Aortic smooth muscle cell (primary cell): ENCODE data around the gene JAML. TPM values are rescaled to one million over a fixed set of nuclear protein-coding genes. Genes with fewer than 3 reads are reported as not detected.

Source experiments
- total RNA-seq: library from RNA; depleted of rRNA; stranded (reverse); fragments of >200 nt; gene quantifications from 2 replicates; pipeline ENCODE4 v1.2.3, GENCODE V29; 2014

JAML gene
- not detected in 2 replicates for total RNA-seq

GRCh38 chr11:118224511-118225188 lies at the start of gene JAML:
JAML (minus strand) TSS chr11:118225011; CDS start chr11:118214866, 10,145 bp downstream.

GRCh38 chr11:118263695-118264568 lies 39.1 kb upstream of the JAML start, which contains the start of gene MPZL2:
MPZL2 (minus strand) TSS chr11:118264297; CDS start chr11:118264153, 144 bp downstream.

GRCh38 chr11:118251858-118252652 lies 27.2 kb upstream of the JAML start, which contains the start of gene MPZL3:
MPZL3 (minus strand) TSS chr11:118252365; CDS start chr11:118252294, 71 bp downstream.

GRCh38 chr11:118175993-118176777 lies 48.6 kb downstream of the JAML start, which contains the start of gene SCN2B:
SCN2B (minus strand) TSS chr11:118176639; CDS start chr11:118176431, 208 bp downstream.

GRCh38 chr11:118152552-118153471 lies 72.0 kb downstream of the JAML start, which contains the start of gene SCN4B:
SCN4B (minus strand) TSS chr11:118152823; CDS start chr11:118152673, 150 bp downstream.

Other genes starting within 250 kb of the JAML start
- gene IL10RA, start 238.6 kb downstream of the JAML start, total RNA-seq, result not detected in 2 replicates
- gene TMPRSS4, start 147.9 kb downstream of the JAML start, total RNA-seq, result under 0.01 TPM in 1 of 2 replicates, not detected in the other
- gene SMIM35, start 138.0 kb downstream of the JAML start, total RNA-seq, result not detected in 2 replicates
- not detected in 2 replicates for gene SCN4B, start 72.2 kb downstream of the JAML start, total RNA-seq
- not detected in 2 replicates for gene SCN2B, start 48.4 kb downstream of the JAML start, total RNA-seq
- 0.19 and 0.66 TPM in 2 replicates for gene MPZL3, start 27.4 kb upstream of the JAML start, total RNA-seq
- gene MPZL2, start 39.3 kb upstream of the JAML start, total RNA-seq, result 0.56 and 2.0 TPM in 2 replicates
- gene CD3E, start 79.7 kb upstream of the JAML start, total RNA-seq, result not detected in 2 replicates
- gene CD3D, start 117.7 kb upstream of the JAML start, total RNA-seq, result not detected in 2 replicates
- not detected in 2 replicates for gene CD3G, start 119.3 kb upstream of the JAML start, total RNA-seq
- 40.4 and 45.0 TPM in 2 replicates for gene UBE4A, start 134.6 kb upstream of the JAML start, total RNA-seq
- gene ATP5MG, start 176.6 kb upstream of the JAML start, total RNA-seq, result 107 and 135 TPM in 2 replicates
- 18.4 and 32.8 TPM in 2 replicates for gene KMT2A, start 211.5 kb upstream of the JAML start, total RNA-seq